Measurements from ENCODE around the gene SRP54.

- TF ChIP-seq POLR2A (IDR thresholded peaks at IDR 0.05; ENCODE audit: low read depth) (no peak), EP300 (IDR thresholded peaks at IDR 0.05) (no peak), POLR2AphosphoS5 (IDR thresholded peaks at IDR 0.05) (no peak)
Observed at GRCh38 chr14:35032562-35032961, 49.8 kb downstream of the SRP54 start.

Measured in esophagus muscularis mucosa (tissue), 3 donors.